GM21526 (cell line): ENCODE results near the gene PAXIP1.

ENCODE experiments used
- ATAC-seq: cut with Tn5 transposase; IDR thresholded peaks from one replicate; pipeline ENCODE4 v1.9.1; 2021; ENCODE audit warnings: moderate library complexity; ENCODE audit not compliant: unreplicated experiment, low FRiP score

The PAXIP1 gene

DNA sequence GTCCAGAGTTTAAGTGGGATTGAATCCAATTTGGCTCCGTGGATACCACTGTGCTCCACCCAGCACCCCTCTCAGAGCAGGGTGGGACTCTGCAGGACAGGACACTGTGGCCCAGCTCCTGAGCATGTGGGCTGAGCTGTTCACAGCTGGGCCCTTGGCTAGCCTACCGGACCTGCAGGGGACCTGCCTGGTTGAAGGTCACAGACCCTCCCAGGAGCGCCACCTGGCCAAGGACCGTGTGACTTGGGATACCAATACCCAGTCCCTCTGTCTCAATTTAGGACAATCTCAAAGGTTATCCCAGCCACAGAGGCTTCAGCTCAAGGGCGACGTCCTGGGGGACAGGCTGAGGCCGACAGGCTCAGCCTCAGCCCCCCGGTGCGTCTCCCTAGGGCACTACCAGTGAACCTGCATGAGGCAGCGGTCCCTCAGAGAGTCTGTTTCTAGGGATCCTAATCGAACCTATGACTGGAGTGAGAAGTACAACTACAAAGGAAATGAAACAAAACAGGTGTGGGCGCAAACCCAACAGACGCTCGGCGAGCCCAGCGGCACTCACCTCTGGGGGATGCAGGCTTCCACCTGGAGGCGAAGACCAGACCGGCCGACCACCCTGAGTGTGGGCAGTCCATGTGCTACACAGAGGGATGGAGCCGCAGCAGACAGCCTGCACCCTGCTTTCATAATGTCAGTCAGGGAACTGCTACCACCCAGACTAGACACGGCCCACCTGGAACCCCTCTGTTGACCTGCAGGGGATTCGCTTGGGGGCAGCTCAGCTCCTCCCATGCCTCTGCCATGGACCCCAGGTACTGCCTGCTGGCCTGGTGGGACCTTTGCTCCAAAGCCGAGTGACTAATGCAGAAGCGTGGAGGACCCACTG lies 103.7 kb downstream of the PAXIP1 start:
- no peak for ATAC-seq

DNA sequence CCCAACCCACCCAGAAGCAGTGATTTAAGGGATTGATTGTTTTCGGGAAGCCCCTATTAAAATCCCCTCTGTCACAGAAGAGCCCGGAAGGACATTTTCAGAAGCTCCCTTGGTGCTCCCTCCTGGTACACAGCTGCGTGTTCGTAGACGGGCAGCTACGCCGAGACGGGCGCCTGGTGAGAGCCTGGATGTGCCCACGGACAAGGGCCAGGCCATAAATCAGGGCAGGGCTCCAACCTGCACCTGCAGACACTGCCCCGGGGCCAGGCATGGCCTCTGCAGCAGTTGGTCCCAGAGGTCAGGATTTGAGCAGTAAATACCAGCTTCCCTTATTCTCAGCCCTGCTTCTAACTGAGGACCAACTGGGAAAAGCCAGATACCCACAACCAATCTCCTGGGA lies 106.8 kb downstream of the PAXIP1 start:
- ATAC-seq, result no peak
